NCI-H146 treated with DMSO at 0.1 percent for 48 hours (cell line): Measurements from ENCODE around the gene AGPAT4.

Source experiments
- DNase-seq: peaks from one replicate; lab custom pipeline; 2025; ENCODE audit not compliant: unreplicated experiment; lab: John Stamatoyannopoulos, UW

The AGPAT4 gene

DNA sequence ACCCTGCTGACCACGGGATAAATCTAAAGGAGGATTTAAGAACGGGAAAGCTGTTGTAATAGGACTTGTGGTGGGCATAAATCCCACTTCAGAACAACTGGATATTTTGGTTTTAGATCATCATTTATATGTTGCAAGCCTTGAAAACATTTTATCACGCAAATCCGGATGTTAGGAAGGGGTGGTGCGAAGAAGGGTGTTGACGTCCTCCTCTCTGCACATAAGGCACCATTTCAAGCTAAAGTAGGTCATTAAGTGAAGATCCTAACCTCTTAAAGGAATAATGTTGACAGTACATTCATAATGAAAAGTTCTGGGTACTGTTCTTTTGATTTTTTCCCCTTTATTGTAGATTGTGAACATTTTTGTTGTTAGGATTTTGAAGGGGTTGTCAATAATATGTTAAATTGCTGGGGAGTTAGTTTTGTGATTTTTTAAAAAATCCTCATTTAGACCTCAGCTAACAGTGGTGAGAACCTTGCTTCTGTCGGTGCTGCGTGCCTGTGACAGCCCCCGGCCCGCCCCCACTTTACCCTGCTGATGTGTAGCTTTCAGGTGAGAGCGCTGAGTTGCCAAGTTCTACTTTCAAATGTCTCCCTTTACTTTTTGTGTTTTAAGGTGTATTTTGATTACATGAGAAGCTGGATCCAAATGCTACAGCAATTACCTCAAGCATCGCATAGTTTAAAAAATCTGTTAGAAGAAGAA is 193.4 kb downstream of the AGPAT4 start:
- DNase-seq = no peak
